Caki2 (cell line): ENCODE measurements around the gene IZUMO4. TPM values are rescaled to one million over a fixed set of nuclear protein-coding genes. Genes with fewer than 3 reads are reported as not detected.
"Not testable (repeated sequence)": the region's sequence is repeated elsewhere in the genome, so short reads cannot be mapped to it uniquely, and the experiment has no call there.

ENCODE experiments used
- DNase-seq: peaks from one replicate; pipeline ENCODE4 v3.0.0-alpha.2; 2015; ENCODE audit warnings: low read depth
- in situ Hi-C: cut with HindIII; loops from 2 replicates; pipeline ENCODE4 v1.10.0; 2016; ENCODE audit warnings: low sequenced_read_pairs, low pct_unique_long_range_greater_than_20kb, mixed read lengths
- total RNA-seq: library from RNA; depleted of rRNA; stranded (reverse); fragments of >200 nt; shearing (Covaris generic); gene quantifications from 2 replicates; pipeline ENCODE4 v1.2.3, GENCODE V29; 2014; ENCODE audit warnings: low replicate concordance; rRNA removed

IZUMO4 gene
- total RNA-seq, 1 experiment from 2014 or later: not detected

- in situ Hi-C loops, DNase-seq: not testable (repeated sequence)
Measured at GRCh38 chr19:2131012-2131975, 34.6 kb downstream of the IZUMO4 start.

GRCh38 chr19:2132191-2132590, 35.5 kb downstream of the IZUMO4 start:
- no peak for DNase-seq
- in situ Hi-C loops: no loop called here

DNA sequence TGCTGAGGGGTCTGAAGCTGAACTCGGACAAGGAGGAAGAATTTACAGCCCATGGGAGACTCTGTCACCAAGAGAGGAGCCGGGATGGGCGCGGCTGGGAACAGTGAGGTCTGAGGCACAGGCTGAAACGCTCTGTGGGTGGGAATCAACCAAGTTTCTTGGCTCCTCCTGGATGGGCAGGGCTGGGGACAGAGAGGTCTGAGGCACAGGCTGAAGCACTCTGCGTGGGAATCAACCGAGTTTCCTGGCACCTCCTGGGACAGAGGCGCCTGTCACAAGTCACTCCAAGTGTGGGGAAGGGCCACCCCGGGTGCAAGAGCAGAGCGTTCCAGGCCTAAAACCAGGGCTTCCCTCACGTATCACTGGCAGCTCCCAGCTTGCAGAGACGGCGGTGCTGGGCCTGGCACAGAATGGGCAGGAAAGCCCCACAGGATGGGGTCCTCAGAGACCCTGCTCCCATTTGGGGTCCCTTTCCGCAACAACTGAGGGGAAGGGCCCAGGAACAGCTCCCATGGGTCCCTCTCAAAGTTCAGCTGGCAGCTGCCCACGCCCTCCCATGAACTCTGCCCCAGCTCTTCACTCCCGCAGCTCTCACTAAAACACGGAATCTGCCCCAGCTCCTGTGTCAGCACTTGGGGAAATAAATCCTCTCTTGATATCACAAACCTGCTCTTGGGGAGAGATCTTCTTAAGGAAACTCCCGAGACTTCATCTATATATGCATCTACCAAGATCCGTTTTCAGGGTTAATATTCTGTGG, 36.2 kb downstream of the IZUMO4 start:
- no peak for DNase-seq
- in situ Hi-C loops: no loop called here

DNA sequence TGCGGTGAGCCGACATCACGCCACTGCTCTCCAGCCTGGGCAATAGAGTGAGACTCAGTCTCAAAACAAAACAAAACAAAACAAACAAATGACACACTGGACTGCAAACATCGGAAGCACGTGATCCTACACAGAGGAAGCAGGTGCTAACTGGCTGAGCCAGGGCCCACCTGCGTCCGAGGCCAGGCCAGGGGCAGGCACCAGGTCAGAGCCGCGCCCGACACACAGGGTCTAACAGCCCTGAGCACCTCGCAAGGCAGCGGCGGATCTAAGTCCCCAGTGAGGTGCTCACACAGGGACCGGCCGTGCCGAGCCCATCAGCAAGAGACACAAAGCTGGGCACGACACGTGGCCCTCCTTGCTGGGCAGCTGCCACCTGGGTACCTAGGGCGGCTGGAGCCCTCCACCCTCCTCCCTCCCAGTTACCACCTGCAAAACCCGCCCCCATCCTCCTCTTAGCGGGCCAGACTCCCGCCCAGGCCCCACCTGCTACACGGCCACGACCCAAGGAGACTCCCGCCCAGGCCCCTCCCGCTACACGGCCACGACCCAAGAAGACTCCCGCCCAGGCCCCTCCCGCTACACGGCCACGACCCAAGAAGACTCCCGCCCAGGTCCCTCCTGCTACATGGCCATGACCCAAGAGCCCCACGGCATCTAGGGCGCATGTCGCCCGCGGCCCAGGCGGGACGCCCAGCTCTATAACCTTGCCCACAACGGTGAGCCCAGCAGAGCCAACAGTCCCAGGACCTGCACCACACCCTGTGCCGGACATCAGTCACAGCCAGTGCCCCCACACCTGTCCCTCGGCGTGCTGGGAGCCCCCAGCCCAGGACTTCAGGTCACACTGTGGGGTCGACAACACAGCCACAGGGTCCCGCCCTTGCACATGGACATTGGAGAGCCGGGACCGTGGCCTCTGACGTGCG, 39.0 kb downstream of the IZUMO4 start:
- in situ Hi-C loops: no loop called here
- DNase-seq: no peak

DNA sequence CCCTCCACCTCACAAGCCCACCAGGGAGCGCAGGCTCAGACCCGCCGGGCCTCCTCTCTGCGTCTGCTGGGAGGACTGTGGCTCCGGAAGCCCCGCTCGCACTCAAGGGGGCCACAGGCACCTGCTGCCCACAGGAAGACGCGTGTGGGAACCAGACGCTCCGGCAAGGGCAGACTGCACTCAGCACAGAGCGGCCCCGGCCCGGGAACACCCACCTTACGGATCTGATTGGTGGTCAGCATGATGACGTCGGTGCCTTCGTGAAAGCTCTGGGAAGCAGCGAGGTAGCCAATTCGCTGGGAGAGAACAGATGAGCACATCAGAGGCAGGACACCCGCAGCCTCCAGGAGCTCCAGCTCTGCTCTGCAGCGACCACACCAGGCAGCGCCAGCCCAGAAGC, 40.1 kb downstream of the IZUMO4 start:
- in situ Hi-C loops: no loop called here
- no peak for DNase-seq

DNA sequence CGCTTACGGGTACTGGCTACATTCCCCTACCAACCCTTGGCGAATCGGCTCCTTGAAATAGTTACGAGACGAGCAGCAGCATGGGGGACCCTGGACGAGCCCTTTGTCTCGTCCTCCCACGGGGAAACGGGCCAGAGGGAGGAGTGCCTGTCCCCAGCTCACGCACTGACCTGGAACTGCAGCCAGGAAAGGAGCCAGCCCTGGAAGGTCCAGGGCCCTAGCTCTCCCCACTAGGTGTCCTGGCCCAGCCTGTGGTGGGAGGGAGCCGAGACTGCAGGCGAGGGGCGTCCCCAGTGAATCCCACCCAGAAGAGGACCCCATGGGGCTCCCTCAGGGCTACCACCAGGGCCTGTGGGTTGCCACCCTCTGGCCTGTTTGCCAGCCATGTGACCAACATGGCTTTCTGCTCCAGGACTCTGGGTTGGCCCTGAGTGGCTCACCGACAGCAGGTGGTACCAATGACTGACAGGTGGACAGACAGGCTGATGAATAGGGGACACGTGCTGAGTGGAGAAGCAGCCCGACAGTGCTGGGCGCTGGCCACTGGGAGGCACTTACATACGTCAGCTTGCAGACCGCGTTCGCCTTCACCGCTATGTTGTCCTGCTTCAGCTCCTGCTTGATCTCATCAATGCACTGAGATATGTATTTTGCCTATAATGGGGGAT, 41.5 kb downstream of the IZUMO4 start:
- in situ Hi-C loops: no loop called here
- no peak for DNase-seq

DNA sequence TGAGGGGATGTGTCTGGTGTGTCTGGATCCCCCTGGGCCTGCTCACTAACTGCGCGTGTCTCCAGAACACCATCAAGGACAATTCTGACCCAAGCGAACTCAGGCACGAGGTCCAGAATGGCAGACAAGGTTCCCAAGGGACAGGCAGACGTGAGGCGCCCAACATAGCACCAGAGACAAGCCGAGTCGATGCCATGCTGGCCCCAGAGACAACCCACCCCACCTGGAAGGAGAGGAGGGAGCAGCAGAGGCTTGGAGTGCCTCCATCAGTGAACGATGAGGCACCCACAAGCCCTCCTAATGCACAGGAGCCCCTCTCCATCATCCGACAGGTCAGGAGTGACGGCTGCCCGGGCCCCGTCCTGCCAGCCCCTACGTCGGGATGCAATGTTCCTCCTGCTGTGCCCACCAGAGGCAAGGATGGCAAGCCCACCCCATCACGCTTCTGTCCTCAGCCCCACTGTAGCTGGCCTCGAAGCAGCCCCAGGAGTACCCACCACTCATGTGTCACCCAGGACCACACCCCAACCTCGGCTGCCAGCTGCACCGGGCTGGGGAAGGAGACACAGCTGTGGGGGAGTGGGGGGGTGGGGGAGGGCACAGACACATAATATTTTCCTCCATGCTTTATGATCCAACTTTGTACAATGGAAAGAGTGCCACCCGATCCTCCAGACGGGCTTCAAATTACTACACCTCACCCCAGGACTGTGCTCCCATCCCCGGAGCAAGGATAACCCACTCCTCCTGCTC, 42.8 kb downstream of the IZUMO4 start:
- in situ Hi-C loops: no loop called here

DNA sequence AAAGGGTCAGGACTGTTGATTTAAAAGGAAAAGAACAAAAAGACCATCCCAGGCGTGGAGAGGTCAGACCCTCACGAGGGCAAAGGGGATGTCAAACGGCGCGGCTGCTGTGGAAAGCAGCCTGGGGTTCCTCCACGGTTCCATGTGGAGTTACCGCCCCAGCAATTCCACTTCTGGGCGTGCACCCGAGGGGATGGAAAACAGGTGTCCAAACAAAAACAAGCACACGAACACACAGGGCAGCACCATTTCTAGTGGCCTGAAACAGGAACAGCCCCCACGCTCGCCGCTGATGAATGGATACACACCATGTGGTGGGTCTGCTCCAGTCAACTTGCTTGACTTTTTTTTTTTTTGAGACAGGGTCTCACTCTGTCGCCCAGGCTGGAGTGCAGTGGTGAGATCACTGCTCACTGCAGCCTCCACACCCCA, 43.4 kb downstream of the IZUMO4 start:
- in situ Hi-C loops: no loop called here
- DNase-seq: no peak

More for the DNA sequence above, 42.8 kb downstream of the IZUMO4 start:
- DNase-seq: no peak

- in situ Hi-C loops: no loop called here
- DNase-seq: no peak
Measured at GRCh38 chr19:2142173-2142829, 45.6 kb downstream of the IZUMO4 start.

DNA sequence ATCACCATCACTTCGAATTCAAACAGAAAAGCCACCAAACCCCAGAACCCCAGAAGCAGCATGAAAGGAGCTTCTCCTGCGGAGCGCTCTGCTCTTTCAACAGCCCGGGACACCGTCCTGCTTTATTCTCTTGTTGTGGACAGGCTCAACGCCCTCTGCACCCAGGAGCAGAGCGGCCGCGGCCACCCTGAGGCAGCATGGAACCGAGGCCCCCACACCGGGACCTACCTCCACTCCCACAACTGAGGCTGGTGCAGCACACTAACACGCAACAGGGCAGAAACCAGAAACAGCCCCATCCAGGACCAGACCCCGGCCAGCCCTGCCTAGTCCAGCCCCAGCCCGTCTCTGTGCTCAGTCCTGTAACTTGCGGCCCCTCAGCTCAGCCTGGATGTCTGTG, 47.5 kb downstream of the IZUMO4 start:
- in situ Hi-C loops: no loop called here

GRCh38 chr19:2145831-2146241, 49.1 kb downstream of the IZUMO4 start:
- no peak for DNase-seq
- in situ Hi-C loops: no loop called here

More for the DNA sequence above, 47.5 kb downstream of the IZUMO4 start:
- no peak for DNase-seq

DNA sequence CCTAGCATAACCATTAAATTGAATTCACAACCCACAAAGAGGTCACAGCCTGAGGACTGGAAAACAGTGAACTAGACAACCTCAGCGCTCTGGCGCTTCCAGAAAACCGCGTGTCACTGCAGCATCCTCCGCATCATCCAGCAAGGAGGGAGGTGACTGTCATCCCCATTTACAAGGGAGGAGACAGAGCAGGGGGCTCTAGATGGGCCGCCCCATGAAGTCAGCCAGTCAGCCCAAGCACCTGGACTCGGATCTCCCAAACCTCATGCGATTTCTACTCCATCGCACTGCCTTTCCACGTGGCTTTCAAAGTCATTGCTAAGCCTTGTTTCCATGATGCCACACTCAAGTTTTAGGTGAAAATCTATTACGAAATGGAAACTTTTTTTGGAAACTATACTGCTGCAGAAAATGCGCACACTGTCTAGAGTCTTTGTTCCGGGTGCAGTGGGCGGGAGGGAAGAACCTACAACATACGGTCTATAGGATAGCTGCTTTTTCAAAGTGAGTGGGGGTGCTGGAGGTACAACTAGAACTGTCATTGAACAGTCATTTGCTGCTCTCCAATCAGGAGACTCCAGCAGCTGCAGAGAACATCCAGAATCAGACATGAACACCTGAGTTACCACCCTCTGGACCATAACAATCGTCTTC, 51.9 kb downstream of the IZUMO4 start:
- no peak for DNase-seq
- in situ Hi-C loops: no loop called here

Other genes with a start within 250 kb of the IZUMO4 start
- 10.5 and 14.4 TPM in 2 replicates for gene REXO1, start 248.4 kb upstream of the IZUMO4 start, total RNA-seq
- gene KLF16, start 233.3 kb upstream of the IZUMO4 start, total RNA-seq: 9.6 and 15.9 TPM in 2 replicates
- 51.1 and 58.3 TPM in 2 replicates for gene ABHD17A, start 211.4 kb upstream of the IZUMO4 start, total RNA-seq
- gene ADAT3, start 191.5 kb upstream of the IZUMO4 start, total RNA-seq: 4.2 and 4.7 TPM in 2 replicates
- 14.1 and 28.0 TPM in 2 replicates for gene SCAMP4, start 191.5 kb upstream of the IZUMO4 start, total RNA-seq
- 32.9 and 42.3 TPM in 2 replicates for gene CSNK1G2, start 155.7 kb upstream of the IZUMO4 start, total RNA-seq
- 56.1 and 65.3 TPM in 2 replicates for gene BTBD2, start 81.2 kb upstream of the IZUMO4 start, total RNA-seq
- 72.0 and 78.8 TPM in 2 replicates for gene MKNK2, start 45.7 kb upstream of the IZUMO4 start, total RNA-seq
- 13.3 and 28.9 TPM in 2 replicates for gene MOB3A, start 589 bp upstream of the IZUMO4 start, total RNA-seq
- 59.0 and 69.3 TPM in 2 replicates for gene AP3D1, start 54.7 kb downstream of the IZUMO4 start, total RNA-seq
- 5.2 and 7.5 TPM in 2 replicates for gene DOT1L, start 67.0 kb downstream of the IZUMO4 start, total RNA-seq
- gene PLEKHJ1, start 139.4 kb downstream of the IZUMO4 start, total RNA-seq: 55.9 and 96.2 TPM in 2 replicates
- gene SF3A2, start 139.9 kb downstream of the IZUMO4 start, total RNA-seq: 9.9 and 23.2 TPM in 2 replicates
- gene AMH, start 152.4 kb downstream of the IZUMO4 start, total RNA-seq: 3.0 and 11.7 TPM in 2 replicates
- not detected in 2 replicates for gene JSRP1, start 159.5 kb downstream of the IZUMO4 start, total RNA-seq
- gene PEAK3, start 185.3 kb downstream of the IZUMO4 start, total RNA-seq: not detected in 2 replicates
- gene LINGO3, start 211.2 kb downstream of the IZUMO4 start, total RNA-seq: not detected in 2 replicates
- gene LSM7, start 231.7 kb downstream of the IZUMO4 start, total RNA-seq: 238 and 305 TPM in 2 replicates
- gene SPPL2B, start 231.8 kb downstream of the IZUMO4 start, total RNA-seq: 20.6 and 30.0 TPM in 2 replicates